Measurements from ENCODE around the gene PROS1.

DNA sequence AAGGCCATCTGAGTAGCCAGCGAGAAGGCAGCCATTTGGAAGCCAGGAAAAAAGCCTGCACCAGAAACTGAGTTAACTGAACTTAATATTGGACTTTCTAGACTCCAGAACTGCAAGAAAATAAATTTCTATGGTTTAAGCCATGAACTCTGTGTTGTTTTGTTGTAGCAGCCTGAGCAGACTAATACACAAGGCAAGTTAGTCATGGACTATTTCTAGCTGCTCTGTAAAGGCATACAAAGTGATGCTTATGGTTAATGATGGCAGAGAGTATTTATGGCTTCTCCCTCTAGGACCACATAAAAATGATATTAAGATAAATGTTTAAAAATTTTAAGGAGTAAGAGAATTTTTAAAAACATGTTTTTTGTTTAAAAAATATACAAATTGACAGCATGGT is 37.1 kb downstream of the PROS1 start:
- TF ChIP-seq POLR2AphosphoS5 (IDR thresholded peaks at IDR 0.05) (no peak), POLR2A (IDR thresholded peaks at IDR 0.05) (no peak), EP300 (IDR thresholded peaks at IDR 0.05) (no peak)
- TF ChIP-seq, protein P1, sequence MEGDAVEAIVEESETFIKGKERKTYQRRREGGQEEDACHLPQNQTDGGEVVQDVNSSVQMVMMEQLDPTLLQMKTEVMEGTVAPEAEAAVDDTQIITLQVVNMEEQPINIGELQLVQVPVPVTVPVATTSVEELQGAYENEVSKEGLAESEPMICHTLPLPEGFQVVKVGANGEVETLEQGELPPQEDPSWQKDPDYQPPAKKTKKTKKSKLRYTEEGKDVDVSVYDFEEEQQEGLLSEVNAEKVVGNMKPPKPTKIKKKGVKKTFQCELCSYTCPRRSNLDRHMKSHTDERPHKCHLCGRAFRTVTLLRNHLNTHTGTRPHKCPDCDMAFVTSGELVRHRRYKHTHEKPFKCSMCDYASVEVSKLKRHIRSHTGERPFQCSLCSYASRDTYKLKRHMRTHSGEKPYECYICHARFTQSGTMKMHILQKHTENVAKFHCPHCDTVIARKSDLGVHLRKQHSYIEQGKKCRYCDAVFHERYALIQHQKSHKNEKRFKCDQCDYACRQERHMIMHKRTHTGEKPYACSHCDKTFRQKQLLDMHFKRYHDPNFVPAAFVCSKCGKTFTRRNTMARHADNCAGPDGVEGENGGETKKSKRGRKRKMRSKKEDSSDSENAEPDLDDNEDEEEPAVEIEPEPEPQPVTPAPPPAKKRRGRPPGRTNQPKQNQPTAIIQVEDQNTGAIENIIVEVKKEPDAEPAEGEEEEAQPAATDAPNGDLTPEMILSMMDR (IDR thresholded peaks at IDR 0.05): no peak

Data from gastroesophageal sphincter (tissue), 3 donors.